ENCODE measurements around the gene LPP. TPM values are rescaled to one million over a fixed set of nuclear protein-coding genes. Genes with fewer than 3 reads are reported as not detected.
A peak's percentile ranks its signal among the peaks of the same experiment; 100 is the strongest.
"Not testable (repeated sequence)": the region's sequence is repeated elsewhere in the genome, so short reads cannot be mapped to it uniquely, and the experiment has no call there.

Gene LPP
- total and polyA plus RNA-seq, 5 donors from 2014 or later, result 14.5 to 102 (median 21.7) TPM

GRCh38 chr3:188700918-188701317 is 547.0 kb downstream of the LPP start:
- no peaks in the 10 kb centered on the region for H3K27me3 ChIP-seq (ENCODE audit: control insufficient read depth, insufficient read depth, low read length)
- Mint-ChIP-seq H3K4me1 (peaks cover 5 to 9% (median 6%) of the 10 kb centered on the region in 4 donors), H3K27me3 (no peaks in the 10 kb centered on the region), H3K36me3 (peaks cover 8% of the 10 kb centered on the region), H3K27ac (no peak overlapping the region), H3K9me3 (peaks cover 0 to 1% (median 0%) of the 10 kb centered on the region in 7 donors), H3K4me3 (no peak overlapping the region)
- DNase-seq (no peak), ATAC-seq (ENCODE audit: low read depth in 2 of 2) (no peak)
- no peaks in the 10 kb centered on the region for H3K36me3 ChIP-seq (ENCODE audit: control insufficient read depth, insufficient read depth, low read length)
- no peak overlapping the region for H3K4me3 ChIP-seq (ENCODE audit: low read depth, low read length)
- no peak overlapping the region for H3K27ac ChIP-seq (ENCODE audit: insufficient read depth, low read length, poor library complexity, severe bottlenecking)
- no peaks in the 10 kb centered on the region for H3K4me1 ChIP-seq (ENCODE audit: control insufficient read depth, insufficient read depth, low read length, poor library complexity, severe bottlenecking)
- H3K9me3 ChIP-seq (ENCODE audit: control insufficient read depth in 2 of 2, low read length in 2 of 2), result no peaks in the 10 kb centered on the region

GRCh38 chr3:188701485-188701969 is 547.6 kb downstream of the LPP start:
- Histone ChIP-seq H3K36me3 (ENCODE audit: control insufficient read depth, insufficient read depth, low read length) (no peaks in the 10 kb centered on the region), H3K4me3 (ENCODE audit: low read depth, low read length) (no peak overlapping the region), H3K27me3 (ENCODE audit: control insufficient read depth, insufficient read depth, low read length) (no peaks in the 10 kb centered on the region), H3K4me1 (ENCODE audit: control insufficient read depth, insufficient read depth, low read length, poor library complexity, severe bottlenecking) (no peaks in the 10 kb centered on the region), H3K9me3 (ENCODE audit: control insufficient read depth in 2 of 2, low read length in 2 of 2) (no peaks in the 10 kb centered on the region), H3K27ac (ENCODE audit: insufficient read depth, low read length, poor library complexity, severe bottlenecking) (no peak overlapping the region)
- peak overlapping the region in 1 of 3 donors; percentile 27 for H3K27ac Mint-ChIP-seq
- no peak overlapping the region for H3K4me3 Mint-ChIP-seq
- DNase-seq (peak in 1 of 3 donors; percentile 17), ATAC-seq (ENCODE audit: low read depth in 2 of 2) (no peak)
- H3K9me3 Mint-ChIP-seq, result peaks cover 0 to 1% (median 0%) of the 10 kb centered on the region in 7 donors
- no peaks in the 10 kb centered on the region for H3K27me3 Mint-ChIP-seq
- H3K36me3 Mint-ChIP-seq, result peaks cover 8% of the 10 kb centered on the region
- H3K4me1 Mint-ChIP-seq, result peaks cover 5 to 9% (median 6%) of the 10 kb centered on the region in 4 donors

- H3K4me1 Mint-ChIP-seq; H3K4me1 ChIP-seq (ENCODE audit: control insufficient read depth, insufficient read depth, low read length, poor library complexity, severe bottlenecking); H3K9me3 Mint-ChIP-seq; H3K4me3 Mint-ChIP-seq; H3K36me3 ChIP-seq (ENCODE audit: control insufficient read depth, insufficient read depth, low read length); H3K36me3 Mint-ChIP-seq; H3K27me3 Mint-ChIP-seq; H3K9me3 ChIP-seq (ENCODE audit: control insufficient read depth in 2 of 2, low read length in 2 of 2); DNase-seq; H3K27ac ChIP-seq (ENCODE audit: insufficient read depth, low read length, poor library complexity, severe bottlenecking); H3K27ac Mint-ChIP-seq; ATAC-seq (ENCODE audit: low read depth in 2 of 2); H3K27me3 ChIP-seq (ENCODE audit: control insufficient read depth, insufficient read depth, low read length); H3K4me3 ChIP-seq (ENCODE audit: low read depth, low read length): not testable (repeated sequence)
These were observed 548.1 kb downstream of the LPP start for GRCh38 chr3:188702028-188702427.

GRCh38 chr3:188706176-188706575 is 552.2 kb downstream of the LPP start:
- no peaks in the 10 kb centered on the region for H3K9me3 ChIP-seq (ENCODE audit: control insufficient read depth in 2 of 2, low read length in 2 of 2)
- Mint-ChIP-seq H3K36me3 (peaks cover 23% of the 10 kb centered on the region), H3K9me3 (peaks cover 0 to 1% (median 0%) of the 10 kb centered on the region in 7 donors), H3K4me3 (no peak overlapping the region), H3K27ac (no peak overlapping the region), H3K4me1 (peaks cover 0 to 5% (median 4%) of the 10 kb centered on the region in 4 donors), H3K27me3 (no peaks in the 10 kb centered on the region)
- H3K36me3 ChIP-seq (ENCODE audit: control insufficient read depth, insufficient read depth, low read length), result no peaks in the 10 kb centered on the region
- no peak overlapping the region for H3K27ac ChIP-seq (ENCODE audit: insufficient read depth, low read length, poor library complexity, severe bottlenecking)
- H3K27me3 ChIP-seq (ENCODE audit: control insufficient read depth, insufficient read depth, low read length), result no peaks in the 10 kb centered on the region
- no peaks in the 10 kb centered on the region for H3K4me1 ChIP-seq (ENCODE audit: control insufficient read depth, insufficient read depth, low read length, poor library complexity, severe bottlenecking)
- ATAC-seq (ENCODE audit: low read depth in 2 of 2), result no peak
- DNase-seq, result no peak
- no peak overlapping the region for H3K4me3 ChIP-seq (ENCODE audit: low read depth, low read length)

- Mint-ChIP-seq H3K36me3 (peaks cover 23% of the 10 kb centered on the region), H3K9me3 (peaks cover 0 to 1% (median 0%) of the 10 kb centered on the region in 7 donors), H3K27ac (no peak overlapping the region), H3K27me3 (no peaks in the 10 kb centered on the region), H3K4me1 (peaks cover 0 to 5% (median 2%) of the 10 kb centered on the region in 4 donors), H3K4me3 (no peak overlapping the region)
- H3K27me3 ChIP-seq (ENCODE audit: control insufficient read depth, insufficient read depth, low read length), result no peaks in the 10 kb centered on the region
- DNase-seq, result no peak
- H3K36me3 ChIP-seq (ENCODE audit: control insufficient read depth, insufficient read depth, low read length), result no peaks in the 10 kb centered on the region
- H3K4me3 ChIP-seq (ENCODE audit: low read depth, low read length), result no peak overlapping the region
- no peaks in the 10 kb centered on the region for H3K9me3 ChIP-seq (ENCODE audit: control insufficient read depth in 2 of 2, low read length in 2 of 2)
- ATAC-seq (ENCODE audit: low read depth in 2 of 2), result no peak
- H3K27ac ChIP-seq (ENCODE audit: insufficient read depth, low read length, poor library complexity, severe bottlenecking), result no peak overlapping the region
- no peaks in the 10 kb centered on the region for H3K4me1 ChIP-seq (ENCODE audit: control insufficient read depth, insufficient read depth, low read length, poor library complexity, severe bottlenecking)
These were observed 552.6 kb downstream of the LPP start for GRCh38 chr3:188706599-188706998.

GRCh38 chr3:188707381-188708288 is 553.7 kb downstream of the LPP start:
- Mint-ChIP-seq H3K4me3 (no peak overlapping the region), H3K27ac (no peak overlapping the region), H3K27me3 (no peaks in the 10 kb centered on the region), H3K4me1 (peaks cover 0 to 5% (median 2%) of the 10 kb centered on the region in 4 donors), H3K9me3 (no peaks in the 10 kb centered on the region), H3K36me3 (peaks cover 23% of the 10 kb centered on the region)
- Histone ChIP-seq H3K9me3 (ENCODE audit: control insufficient read depth in 2 of 2, low read length in 2 of 2) (no peaks in the 10 kb centered on the region), H3K27me3 (ENCODE audit: control insufficient read depth, insufficient read depth, low read length) (no peaks in the 10 kb centered on the region), H3K4me3 (ENCODE audit: low read depth, low read length) (no peak overlapping the region), H3K36me3 (ENCODE audit: control insufficient read depth, insufficient read depth, low read length) (no peaks in the 10 kb centered on the region), H3K27ac (ENCODE audit: insufficient read depth, low read length, poor library complexity, severe bottlenecking) (no peak overlapping the region), H3K4me1 (ENCODE audit: control insufficient read depth, insufficient read depth, low read length, poor library complexity, severe bottlenecking) (no peaks in the 10 kb centered on the region)
- ATAC-seq (ENCODE audit: low read depth in 2 of 2) (no peak), DNase-seq (no peak)

- no peaks in the 10 kb centered on the region for H3K9me3 ChIP-seq (ENCODE audit: control insufficient read depth in 2 of 2, low read length in 2 of 2)
- Mint-ChIP-seq H3K27ac (no peak overlapping the region), H3K27me3 (no peaks in the 10 kb centered on the region), H3K4me1 (peaks cover 0 to 7% (median 4%) of the 10 kb centered on the region in 4 donors), H3K4me3 (no peak overlapping the region), H3K36me3 (peaks cover 28% of the 10 kb centered on the region), H3K9me3 (peaks cover 0 to 2% (median 0%) of the 10 kb centered on the region in 7 donors)
- no peak overlapping the region for H3K4me3 ChIP-seq (ENCODE audit: low read depth, low read length)
- no peaks in the 10 kb centered on the region for H3K27me3 ChIP-seq (ENCODE audit: control insufficient read depth, insufficient read depth, low read length)
- no peaks in the 10 kb centered on the region for H3K4me1 ChIP-seq (ENCODE audit: control insufficient read depth, insufficient read depth, low read length, poor library complexity, severe bottlenecking)
- no peaks in the 10 kb centered on the region for H3K36me3 ChIP-seq (ENCODE audit: control insufficient read depth, insufficient read depth, low read length)
- H3K27ac ChIP-seq (ENCODE audit: insufficient read depth, low read length, poor library complexity, severe bottlenecking), result no peak overlapping the region
- no peak for ATAC-seq (ENCODE audit: low read depth in 2 of 2)
- no peak for DNase-seq
These were observed 557.9 kb downstream of the LPP start for GRCh38 chr3:188711881-188712247.

Measured in CD4-positive, CD25-positive, alpha-beta regulatory T cell (primary cell).